ENCODE results near the gene PRR5. TPM values are rescaled to one million over a fixed set of nuclear protein-coding genes. Genes with fewer than 3 reads are reported as not detected.
A peak's percentile ranks its signal among the peaks of the same experiment; 100 is the strongest.

Gene PRR5
- total and polyA plus RNA-seq, 4 donors, result 11.5 to 49.1 (median 19.3) TPM

- H3K36me3 ChIP-seq (ENCODE audit: control insufficient read depth in 4 of 4, insufficient read depth in 3 of 4, low read depth in 1 of 4, low read length in 3 of 4), result no peaks in the 10 kb centered on the region
- H3K4me1 ChIP-seq (ENCODE audit: control insufficient read depth in 4 of 4, insufficient read depth in 4 of 4, low read length in 3 of 4), result peaks cover 0 to 3% (median 1%) of the 10 kb centered on the region in 4 donors
- TF ChIP-seq REST (IDR thresholded peaks at IDR 0.05) (no peak), NR2F2 (IDR thresholded peaks at IDR 0.05) (peak; percentile 83)
- no peaks in the 10 kb centered on the region for H3K27me3 ChIP-seq (ENCODE audit: control insufficient read depth in 4 of 4, insufficient read depth in 4 of 4, low read length in 3 of 4)
- H3K4me3 ChIP-seq (ENCODE audit: low read depth in 1 of 3, low read length in 3 of 3), result no peak overlapping the region
- no peak for DNase-seq (ENCODE audit: low spot score)
- no peak overlapping the region for H3K27ac ChIP-seq (ENCODE audit: low read depth in 1 of 2, low read length in 2 of 2)
- WGBS, result 37% methylated on average over 10 of the region's 10 CpGs
- no peak overlapping the region for H3K9ac ChIP-seq (ENCODE audit: low read depth in 1 of 2, low read length in 2 of 2)
- no peaks in the 10 kb centered on the region for H3K9me3 ChIP-seq (ENCODE audit: control insufficient read depth in 4 of 4, low read length in 3 of 4)
These were observed 15.0 kb upstream of the PRR5 start for GRCh38 chr22:44686873-44687600.

DNA sequence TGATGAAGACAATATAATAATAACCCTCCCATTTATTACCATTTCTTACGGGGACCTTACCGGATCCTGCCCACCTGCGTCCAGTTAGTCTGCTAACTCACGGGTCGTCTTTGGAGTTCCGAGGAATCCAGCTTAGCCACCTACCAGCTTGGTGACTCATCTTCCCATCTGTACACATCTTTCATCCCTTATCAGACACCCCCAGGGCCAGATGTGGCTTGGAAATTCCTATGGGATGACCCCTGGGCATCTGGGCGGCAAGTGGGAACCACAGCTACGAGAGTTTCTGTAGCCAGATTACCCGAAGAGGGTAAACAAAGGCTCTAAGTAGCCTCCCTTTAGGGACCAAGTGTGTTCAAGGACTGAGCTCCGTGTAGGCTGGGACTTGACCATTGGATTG lies 12.8 kb upstream of the PRR5 start:
- DNase-seq (ENCODE audit: low spot score), result no peak
- Histone ChIP-seq H3K36me3 (ENCODE audit: control insufficient read depth in 4 of 4, insufficient read depth in 3 of 4, low read depth in 1 of 4, low read length in 3 of 4) (no peaks in the 10 kb centered on the region), H3K9me3 (ENCODE audit: control insufficient read depth in 4 of 4, low read length in 3 of 4) (no peaks in the 10 kb centered on the region), H3K9ac (ENCODE audit: low read depth in 1 of 2, low read length in 2 of 2) (no peak overlapping the region), H3K27ac (ENCODE audit: low read depth in 1 of 2, low read length in 2 of 2) (no peak overlapping the region), H3K4me3 (ENCODE audit: low read depth in 1 of 3, low read length in 3 of 3) (no peak overlapping the region), H3K4me1 (ENCODE audit: control insufficient read depth in 4 of 4, insufficient read depth in 4 of 4, low read length in 3 of 4) (peaks cover 0 to 3% (median 1%) of the 10 kb centered on the region in 4 donors), H3K27me3 (ENCODE audit: control insufficient read depth in 4 of 4, insufficient read depth in 4 of 4, low read length in 3 of 4) (no peaks in the 10 kb centered on the region)
- TF ChIP-seq ATF3 (IDR thresholded peaks at IDR 0.05) (no peak), SP1 (IDR thresholded peaks at IDR 0.05) (no peak), CTCF (IDR thresholded peaks at IDR 0.05; ENCODE audit: low read depth, low read length, missing input control) (no peak), TAF1 (conservative IDR thresholded peaks at IDR 0.05) (no peak), RAD21 (IDR thresholded peaks at IDR 0.05) (no peak), EGR1 (IDR thresholded peaks at IDR 0.05; ENCODE audit: low read depth in 2 of 2) (no peak), ZBTB33 (IDR thresholded peaks at IDR 0.05) (no peak), JUND (IDR thresholded peaks at IDR 0.05) (no peak), FOXA2 (IDR thresholded peaks at IDR 0.05) (no peak), RXRA (IDR thresholded peaks at IDR 0.05) (no peak), GABPA (IDR thresholded peaks at IDR 0.05 in 1 of 2, conservative IDR thresholded peaks at IDR 0.05 in 1 of 2) (no peak), FOXA1 (IDR thresholded peaks at IDR 0.05) (no peak), YY1 (IDR thresholded peaks at IDR 0.05) (no peak), NR2F2 (IDR thresholded peaks at IDR 0.05) (no peak), HNF4A (conservative IDR thresholded peaks at IDR 0.05) (no peak), HNF4G (IDR thresholded peaks at IDR 0.05) (no peak), REST (IDR thresholded peaks at IDR 0.05) (no peak)
- TF ChIP-seq, protein P1, sequence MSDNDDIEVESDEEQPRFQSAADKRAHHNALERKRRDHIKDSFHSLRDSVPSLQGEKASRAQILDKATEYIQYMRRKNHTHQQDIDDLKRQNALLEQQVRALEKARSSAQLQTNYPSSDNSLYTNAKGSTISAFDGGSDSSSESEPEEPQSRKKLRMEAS (IDR thresholded peaks at IDR 0.05), result no peak
- 85% methylated on average over 10 of the region's 10 CpGs for WGBS
